Left kidney (tissue), 2 donors: Measurements from ENCODE around the gene MPDZ. TPM values are rescaled to one million over a fixed set of nuclear protein-coding genes. Genes with fewer than 3 reads are reported as not detected.

Experiments used
- DNase-seq: peaks from one replicate; pipeline ENCODE4 v3.0.0-alpha.2; 2013
- polyA plus RNA-seq: library from polyadenylated mRNA; unstranded; fragments of 120-200 nt; gene quantifications from one replicate; pipeline ENCODE4 v1.2.1, GENCODE V29; 2013; ENCODE audit not compliant: insufficient read length

Gene MPDZ
- polyA plus RNA-seq, 1 donor, result 61.0 TPM

GRCh38 chr9:13083366-13083765 lies 196.1 kb downstream of the MPDZ start:
- no peak for DNase-seq

GRCh38 chr9:13082796-13083195 lies 196.7 kb downstream of the MPDZ start:
- DNase-seq, result no peak

- no peak for DNase-seq
These were observed 201.3 kb downstream of the MPDZ start for GRCh38 chr9:13078164-13078563.

- no peak for DNase-seq
These were observed 202.9 kb downstream of the MPDZ start for GRCh38 chr9:13076616-13077015.

GRCh38 chr9:13071921-13072320 lies 207.6 kb downstream of the MPDZ start:
- no peak for DNase-seq

- no peak for DNase-seq
These were observed 208.6 kb downstream of the MPDZ start for GRCh38 chr9:13070612-13071595.

GRCh38 chr9:13069498-13069897 lies 210.0 kb downstream of the MPDZ start:
- DNase-seq, result no peak

- no peak for DNase-seq
These were observed 214.8 kb downstream of the MPDZ start for GRCh38 chr9:13064676-13065075.

GRCh38 chr9:13063880-13064459 lies 215.5 kb downstream of the MPDZ start:
- no peak for DNase-seq

GRCh38 chr9:13061390-13061789 lies 218.1 kb downstream of the MPDZ start:
- no peak for DNase-seq
